NCI-H82 (cell line): ENCODE results near the gene SPSB1.
A peak's percentile ranks its signal among the peaks of the same experiment; 100 is the strongest.

Experiments
- DNase-seq: peaks from one replicate; lab custom pipeline; 2025; lab: John Stamatoyannopoulos, UW

Gene SPSB1

DNA sequence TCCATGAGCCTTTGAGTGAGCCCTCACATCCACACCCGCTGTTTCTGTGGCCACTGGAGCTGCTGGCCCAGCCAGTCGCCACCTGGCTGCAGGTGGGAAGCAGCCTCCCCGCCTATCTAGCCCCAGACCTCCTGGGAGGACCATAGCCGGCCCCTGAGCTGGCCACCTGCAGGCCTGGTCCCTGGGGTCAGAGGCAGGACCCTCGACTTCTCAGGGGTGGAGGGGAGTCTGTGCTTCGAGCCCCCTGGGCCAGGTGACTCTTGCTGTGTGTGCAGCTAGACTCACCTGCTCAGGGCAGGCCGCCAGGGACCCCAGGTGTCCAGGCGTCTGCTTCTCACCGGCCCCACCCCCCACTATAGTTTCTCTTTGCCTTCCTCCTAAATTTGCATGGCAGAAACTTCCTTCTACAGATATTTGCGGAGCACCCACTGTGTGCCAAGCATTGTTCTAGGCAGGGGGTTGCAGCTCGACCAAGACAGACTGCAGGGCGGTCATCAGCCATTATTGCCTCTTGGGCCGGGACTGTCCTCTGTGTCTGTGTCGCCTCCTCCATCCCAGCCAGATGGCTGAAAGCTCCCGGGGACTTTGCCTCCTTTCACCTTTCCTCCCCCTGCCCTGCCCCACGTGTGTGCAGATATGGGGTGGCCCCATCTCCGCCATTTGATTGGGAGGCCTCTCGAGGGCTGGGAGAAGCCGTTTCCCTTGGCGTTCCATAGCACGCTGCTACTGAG, 27.3 kb downstream of the SPSB1 start:
- DNase-seq = peak; percentile 67

DNA sequence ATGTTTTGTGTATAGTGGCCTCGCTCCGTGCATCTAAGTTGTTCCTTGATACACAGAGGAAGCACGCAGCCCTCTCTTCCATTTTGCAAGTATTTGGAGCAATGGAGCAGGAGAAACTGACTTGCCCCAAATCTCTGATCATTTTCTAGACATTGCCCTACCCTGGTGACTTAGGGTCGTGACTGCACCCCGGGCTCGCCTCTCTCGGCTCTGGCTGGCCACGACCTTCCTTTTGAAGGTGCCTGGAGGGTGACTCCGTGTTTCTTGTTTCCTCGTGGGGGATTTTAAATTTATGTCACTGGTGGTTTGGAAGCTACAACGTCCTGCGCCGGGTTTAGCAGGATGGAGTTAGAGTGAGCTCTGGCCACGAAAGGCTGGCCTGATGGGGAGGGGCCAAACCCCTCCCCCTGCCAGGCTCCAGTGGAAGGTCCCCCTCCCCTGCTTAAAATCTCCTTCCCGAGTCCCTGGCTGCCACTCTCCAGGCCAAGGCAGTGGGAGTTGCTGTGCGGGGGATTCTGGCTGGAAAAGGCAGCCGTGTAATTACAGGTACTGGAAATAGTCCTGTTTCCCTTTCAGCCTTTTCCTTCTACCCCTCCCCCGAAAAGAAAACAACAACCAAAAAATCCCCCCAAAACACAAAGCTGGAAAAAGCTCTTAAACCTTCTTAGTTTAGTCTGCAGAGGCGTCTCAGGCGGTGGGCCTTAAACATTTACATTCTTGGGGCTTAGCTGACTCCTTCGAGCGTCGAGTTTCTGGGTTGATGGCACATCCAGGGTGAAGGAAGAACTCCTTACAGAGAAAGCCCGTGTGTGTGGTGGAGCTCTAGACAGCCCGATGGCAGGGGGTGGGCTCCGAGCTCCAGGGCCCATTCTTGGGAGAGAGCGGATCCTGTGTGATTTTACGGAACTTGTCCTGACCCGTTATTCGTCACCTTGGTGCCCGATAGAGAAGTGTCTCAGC, 28.1 kb downstream of the SPSB1 start:
- DNase-seq = peak; percentile 65

GRCh38 chr1:9321480-9321849, 28.8 kb downstream of the SPSB1 start:
- no peak for DNase-seq

DNA sequence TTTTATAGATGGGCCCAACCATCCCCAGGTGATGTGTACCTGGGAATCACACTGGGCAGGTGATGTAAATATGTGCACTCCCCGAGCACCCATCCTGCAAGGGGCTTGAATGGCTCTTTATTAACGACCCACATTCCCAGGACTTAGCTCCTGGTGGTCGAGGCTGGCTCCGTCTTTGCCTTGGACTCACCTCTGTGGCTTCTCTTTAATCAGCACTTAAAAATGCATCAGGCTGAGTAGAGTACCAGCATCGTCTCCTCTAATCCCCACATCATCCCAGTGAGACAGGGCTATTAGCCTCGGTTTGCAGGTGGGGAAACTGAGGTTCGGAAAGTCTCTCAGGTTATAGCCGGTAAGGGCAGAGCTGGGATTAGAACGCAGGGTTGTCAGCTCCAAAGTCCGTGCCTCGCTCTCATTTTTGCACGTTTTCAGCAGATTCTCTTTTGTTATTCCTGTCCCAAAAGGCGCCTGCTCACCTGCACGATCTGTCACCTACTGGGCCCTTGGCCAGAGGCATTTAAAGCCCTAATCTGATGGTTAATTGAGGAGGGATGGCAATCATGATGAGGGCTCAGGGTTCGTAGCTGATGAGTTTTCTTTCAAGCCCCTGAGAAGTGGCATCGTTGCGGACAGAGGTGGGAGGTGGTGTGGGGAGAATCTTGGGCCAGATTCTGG, 29.4 kb downstream of the SPSB1 start:
- no peak for DNase-seq

DNA sequence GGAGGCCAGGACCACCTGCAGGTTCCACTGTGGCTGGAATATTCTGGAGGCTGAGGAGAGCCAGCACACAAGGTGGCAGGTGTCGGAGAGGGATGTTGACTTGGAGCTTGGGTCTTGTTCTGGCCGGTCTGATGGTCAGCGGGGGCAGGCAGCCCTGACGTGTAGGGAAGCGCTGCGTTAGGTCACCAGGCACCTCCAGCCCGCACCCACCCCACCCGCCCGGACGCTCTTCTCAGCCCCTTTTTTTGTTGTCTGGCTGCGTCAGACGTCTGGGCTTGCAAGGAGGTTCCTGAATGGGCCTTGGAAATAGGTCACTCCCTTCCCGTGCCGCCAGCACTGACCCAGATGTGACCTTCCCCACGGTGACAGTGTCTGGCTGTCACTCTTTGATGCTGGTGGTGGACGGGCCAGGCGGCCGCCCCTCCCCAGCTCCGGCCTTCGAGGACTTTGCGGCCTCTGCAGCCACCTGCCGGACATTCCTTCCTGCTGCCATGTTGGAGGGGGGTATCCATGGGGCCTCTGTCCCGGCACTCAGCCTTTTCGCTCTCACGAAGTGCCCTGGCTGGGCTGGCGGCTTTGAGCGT, 30.1 kb downstream of the SPSB1 start:
- DNase-seq = no peak

DNA sequence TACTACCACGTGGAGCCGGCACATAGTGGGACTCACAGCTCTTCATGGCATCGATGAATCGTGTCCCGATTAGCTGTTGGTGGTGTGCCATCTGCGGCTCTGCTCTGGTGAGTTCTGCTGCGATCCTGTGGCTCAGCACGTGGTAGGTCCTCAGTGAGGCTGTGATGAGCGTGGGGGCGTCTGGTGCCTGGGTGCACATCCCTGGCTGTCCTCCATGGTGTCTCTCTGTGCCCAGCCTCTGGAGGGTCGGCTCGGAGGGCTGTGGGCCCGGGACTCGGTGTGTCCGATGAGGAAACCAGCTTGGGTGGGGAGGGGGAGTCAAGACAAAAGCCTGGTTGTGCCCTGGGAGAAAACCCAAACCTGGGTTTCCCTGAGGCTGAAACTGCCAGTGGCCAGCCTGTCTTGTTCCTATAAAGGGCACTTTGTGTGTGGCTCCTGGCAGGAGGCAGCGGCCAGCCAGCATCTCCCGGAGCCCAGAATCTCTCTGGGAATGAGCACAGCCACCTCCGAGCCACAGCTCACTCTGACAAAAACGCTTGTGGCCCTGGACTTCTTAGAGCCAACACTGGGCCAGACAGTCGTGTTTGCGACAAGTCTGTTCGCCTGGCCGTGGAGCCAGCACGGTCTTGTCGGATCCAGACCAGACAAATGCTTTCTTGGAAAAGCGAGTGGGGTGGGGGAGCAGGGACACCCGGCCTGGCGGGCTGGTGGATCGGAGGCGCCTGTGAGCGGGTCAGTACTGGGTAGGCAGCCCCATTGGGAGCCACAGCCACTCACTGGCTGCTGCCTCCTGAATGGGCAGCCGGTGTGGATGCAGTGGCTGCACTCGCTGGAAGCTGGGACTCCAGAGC, 31.8 kb downstream of the SPSB1 start:
- no peak for DNase-seq

DNA sequence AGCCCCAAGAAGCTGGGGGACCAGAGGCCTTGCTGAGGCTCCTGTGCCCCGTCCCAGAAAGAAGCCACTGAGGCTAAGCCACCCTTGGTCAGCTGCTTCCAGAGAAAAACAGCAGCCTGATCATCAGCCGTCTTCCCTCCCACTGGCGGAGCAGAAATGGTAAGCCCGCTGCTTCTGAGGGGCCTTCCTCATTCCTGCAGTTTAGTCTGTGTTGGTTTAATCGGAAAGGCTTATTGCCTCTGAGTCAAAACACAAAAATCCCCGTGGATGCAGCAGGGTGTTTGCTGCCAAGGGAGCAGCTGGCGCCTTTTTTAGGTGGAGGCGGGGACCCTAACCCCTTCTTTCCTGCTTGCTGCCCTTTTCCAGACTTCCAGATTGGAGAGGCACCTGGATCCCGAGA, 33.9 kb downstream of the SPSB1 start:
- peak; percentile 75 for DNase-seq

DNA sequence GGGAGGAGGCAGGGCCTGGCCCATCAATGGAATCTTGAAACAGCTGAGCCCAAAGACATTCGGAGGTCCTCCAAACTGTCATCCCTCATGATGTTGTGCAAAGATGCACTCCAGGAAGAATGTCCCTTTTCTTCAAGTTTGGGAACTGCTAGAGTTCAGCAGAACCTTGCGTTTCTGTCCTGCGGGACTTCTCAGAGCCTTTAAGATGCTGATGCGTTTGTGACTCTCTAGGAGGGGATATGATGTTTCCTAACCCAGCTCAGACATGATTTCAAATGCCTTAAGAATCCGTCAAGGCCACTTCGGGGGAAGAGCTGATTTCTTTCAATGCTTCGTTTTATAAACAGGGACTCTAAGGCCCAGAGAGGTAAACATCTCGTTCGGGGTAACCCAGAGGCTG, 35.5 kb downstream of the SPSB1 start:
- no peak for DNase-seq

DNA sequence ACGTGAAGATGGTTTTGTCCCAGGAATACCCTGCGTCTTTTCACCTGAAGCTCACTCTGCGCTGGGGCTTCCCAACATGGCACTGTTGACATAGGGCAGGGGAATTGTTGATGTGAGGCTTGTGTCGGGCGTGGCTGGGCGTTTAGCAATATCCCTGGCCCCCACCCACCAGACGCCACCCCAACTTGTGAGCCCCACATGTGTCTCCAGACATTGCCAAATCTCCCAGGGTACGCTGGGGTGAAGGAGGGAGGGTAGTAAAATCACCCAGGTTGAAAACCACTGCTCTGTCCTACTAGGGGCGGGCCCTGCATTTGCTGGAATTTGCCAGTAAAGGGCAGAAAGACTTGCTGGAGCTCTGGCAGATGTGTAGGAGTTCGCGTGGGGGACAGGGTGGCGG, 36.0 kb downstream of the SPSB1 start:
- DNase-seq = no peak

- no peak for DNase-seq
These were observed 38.3 kb downstream of the SPSB1 start for GRCh38 chr1:9331016-9331415.

GRCh38 chr1:9331558-9332346, 39.1 kb downstream of the SPSB1 start:
- no peak for DNase-seq

- DNase-seq = no peak
These were observed 39.9 kb downstream of the SPSB1 start for GRCh38 chr1:9332513-9333143.

DNA sequence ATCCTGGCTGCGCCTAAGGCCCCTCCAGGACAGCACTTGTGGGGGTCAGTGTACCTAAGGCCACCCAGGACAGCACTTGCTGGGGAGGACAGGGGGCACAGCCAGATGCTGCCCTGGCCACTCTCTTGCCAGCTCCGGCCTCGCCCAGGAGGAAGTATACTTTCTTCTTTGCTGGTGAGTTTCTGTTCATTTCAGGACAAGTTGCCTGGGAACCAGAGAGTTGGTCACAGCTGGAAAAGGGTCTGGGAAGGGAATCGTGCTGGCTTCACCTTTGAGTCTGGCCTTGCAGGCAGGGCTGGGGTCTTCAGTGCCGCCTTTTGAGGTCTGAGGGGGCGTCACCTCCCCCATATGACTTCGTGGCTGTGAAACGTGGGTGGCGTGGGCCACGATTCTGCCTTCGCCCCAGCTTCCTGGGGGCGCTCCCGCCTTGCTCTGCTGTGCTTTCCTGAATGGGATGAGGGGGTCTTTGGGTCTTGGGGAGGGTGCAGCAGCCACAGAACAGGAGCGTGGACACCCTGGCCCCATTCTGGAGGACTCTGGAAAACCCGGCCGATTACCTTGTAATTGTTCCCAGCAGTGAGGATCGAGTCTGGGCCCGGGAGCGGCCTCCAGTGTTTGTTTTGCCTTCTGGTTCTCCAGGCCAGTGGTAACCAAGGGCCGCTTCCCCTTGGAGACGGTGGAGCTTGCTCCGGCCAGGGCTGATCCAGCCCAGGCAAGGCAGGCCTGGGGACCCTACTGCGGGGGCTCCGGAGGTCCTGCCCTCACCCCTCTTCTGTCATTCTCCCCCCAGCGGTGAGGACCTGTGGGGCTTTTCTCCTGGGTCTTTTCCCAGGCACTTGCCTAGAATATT, 45.9 kb downstream of the SPSB1 start:
- DNase-seq = no peak

DNA sequence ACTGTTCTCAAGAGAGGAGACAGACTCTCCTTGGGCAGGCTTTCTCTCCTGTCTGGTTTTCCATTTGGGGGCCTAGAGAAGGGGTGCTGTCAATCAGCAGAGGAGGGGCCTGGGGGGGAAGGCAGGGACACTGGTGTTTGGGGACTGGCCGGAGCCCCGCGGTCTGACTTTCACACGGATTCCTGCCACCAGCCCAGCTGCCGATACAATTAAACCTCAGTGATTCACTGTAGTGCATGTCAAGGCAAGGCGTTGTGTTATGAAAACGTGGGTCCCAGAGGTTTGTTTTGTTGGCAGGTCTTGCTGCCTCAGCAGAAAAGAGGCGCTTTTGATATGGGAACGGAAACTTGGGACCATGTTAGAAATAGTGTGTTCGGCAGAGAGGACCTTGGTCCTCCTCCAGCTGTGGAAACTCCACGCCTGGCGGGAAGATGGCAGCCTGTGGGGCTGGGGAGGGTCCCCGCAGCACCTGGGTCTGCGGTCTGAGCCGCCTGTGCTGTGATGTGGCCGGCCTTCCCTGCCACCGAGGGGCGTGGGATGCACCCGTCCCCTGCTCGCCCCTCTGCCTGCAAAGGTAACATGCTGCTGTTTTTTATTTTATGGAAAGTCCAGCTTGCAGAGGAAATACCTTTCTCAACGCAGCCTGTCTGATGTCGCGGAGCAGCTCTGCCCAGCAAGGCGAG, 47.6 kb downstream of the SPSB1 start:
- no peak for DNase-seq

DNA sequence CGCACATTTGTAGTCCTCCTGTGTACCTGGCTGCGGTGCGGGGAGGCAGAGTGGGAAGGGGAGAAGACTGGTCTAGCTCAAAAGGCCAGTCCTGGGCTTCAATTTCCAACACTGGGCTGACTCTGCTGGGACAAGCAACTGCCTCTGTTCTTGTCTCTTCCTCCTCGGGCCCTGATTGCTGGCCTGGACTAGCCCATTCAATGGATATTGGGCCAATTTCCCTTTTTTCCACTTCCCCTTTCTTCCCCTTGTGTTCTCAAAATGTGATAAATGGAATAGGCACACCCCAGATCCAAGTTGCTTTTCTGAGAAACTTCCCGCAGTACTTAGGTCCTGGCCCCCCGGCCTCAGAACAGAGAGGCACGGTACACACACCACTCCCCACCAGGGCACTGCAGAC, 48.2 kb downstream of the SPSB1 start:
- DNase-seq = no peak

GRCh38 chr1:9341301-9341845, 48.7 kb downstream of the SPSB1 start:
- DNase-seq = no peak

DNA sequence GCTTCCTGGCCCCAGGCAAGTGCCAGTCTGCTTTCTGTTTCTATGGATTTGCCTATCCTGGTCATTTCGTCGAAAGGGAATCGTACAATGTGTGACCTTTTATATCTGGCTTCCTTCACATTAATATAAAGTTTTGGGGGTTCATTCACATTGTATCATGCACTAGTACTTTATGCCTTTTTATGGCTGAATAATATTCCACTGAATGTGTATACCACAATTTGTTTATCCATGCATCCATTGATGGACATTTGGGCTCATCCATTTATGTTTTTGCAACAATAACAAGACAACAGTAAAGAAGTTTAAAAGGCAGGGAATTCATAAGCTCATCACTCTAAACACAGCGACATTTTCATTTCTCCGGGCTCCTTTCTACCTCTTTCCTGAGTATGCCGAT, 50.6 kb downstream of the SPSB1 start:
- DNase-seq = no peak
